HG03571 (cell line): Measurements from ENCODE around the gene SFMBT1.

Experiments
- ATAC-seq: cut with Tn5 transposase; IDR thresholded peaks from one replicate; pipeline ENCODE4 v1.9.1; 2021; ENCODE audit not compliant: unreplicated experiment

SFMBT1 gene

GRCh38 chr3:52857864-52858263 lies 188.0 kb downstream of the SFMBT1 start:
- no peak for ATAC-seq

- no peak for ATAC-seq
Observed at GRCh38 chr3:52857133-52857532, 188.7 kb downstream of the SFMBT1 start.

- ATAC-seq: peak; percentile 44
Observed at GRCh38 chr3:52856666-52857065, 189.2 kb downstream of the SFMBT1 start.

- no peak for ATAC-seq
Observed at GRCh38 chr3:52854013-52854412, 191.9 kb downstream of the SFMBT1 start.
